Tongue (tissue), 2 donors: ENCODE data around the gene ODF4. TPM values are rescaled to one million over a fixed set of nuclear protein-coding genes. Genes with fewer than 3 reads are reported as not detected.
"Not testable (repeated sequence)": the region's sequence is repeated elsewhere in the genome, so short reads cannot be mapped to it uniquely, and the experiment has no call there.

Experiments
- DNase-seq: peaks from one replicate; pipeline ENCODE4 v3.0.0-alpha.2; 2015
- total RNA-seq: library from RNA; depleted of rRNA; stranded (reverse); fragments of >200 nt; gene quantifications from one replicate; pipeline ENCODE4 v1.2.3, GENCODE V29; 2014

Gene ODF4
- total RNA-seq, 1 donor from 2014 or later = not detected

GRCh38 chr17:8369944-8370343 is 30.3 kb downstream of the ODF4 start:
- no peak for DNase-seq

GRCh38 chr17:8371786-8372185 is 32.1 kb downstream of the ODF4 start:
- DNase-seq = peak; percentile 25

- DNase-seq = no peak
These were observed 32.8 kb downstream of the ODF4 start for GRCh38 chr17:8372422-8372821.

- not testable (repeated sequence) for DNase-seq
These were observed 34.2 kb downstream of the ODF4 start for GRCh38 chr17:8373856-8374255.

- DNase-seq = peak; percentile 39
These were observed 36.2 kb downstream of the ODF4 start for GRCh38 chr17:8375738-8376259.

DNA sequence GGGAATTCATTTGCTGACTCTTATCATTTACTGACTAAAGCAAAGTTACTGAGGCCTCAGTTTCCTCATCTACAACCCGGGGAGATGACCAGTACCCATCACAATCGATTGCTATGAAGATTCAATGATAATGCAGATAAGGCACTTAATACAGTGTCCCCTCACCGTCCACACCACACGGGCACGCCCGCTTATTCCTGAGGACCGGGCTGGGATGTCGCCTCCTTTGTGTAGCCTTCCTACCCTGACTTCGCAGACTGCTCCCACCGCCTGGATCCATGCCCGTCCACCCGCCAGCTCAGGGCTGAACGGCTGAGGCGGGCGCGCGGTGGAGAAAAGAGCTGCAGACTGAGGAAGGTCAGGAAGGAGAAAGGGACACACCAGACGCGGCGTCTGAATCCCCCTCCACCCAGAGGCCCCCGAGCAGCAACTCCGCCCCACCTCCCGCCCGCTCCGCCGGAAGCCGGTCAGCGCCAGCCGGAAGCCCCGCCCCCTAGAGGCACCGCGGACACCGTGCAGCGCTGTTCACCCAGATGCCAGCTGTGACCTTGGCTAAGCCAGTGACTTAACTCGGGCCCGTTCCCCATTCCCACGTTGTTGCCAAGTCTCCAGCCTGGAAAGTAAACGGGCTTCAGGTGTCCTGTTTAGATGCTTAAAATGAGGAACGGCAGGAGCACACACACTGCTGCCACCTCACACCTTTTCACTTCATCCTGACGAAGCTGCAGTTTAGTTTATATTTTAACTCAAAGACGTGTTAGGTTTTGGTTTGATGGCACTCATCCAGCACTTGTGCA is 36.8 kb downstream of the ODF4 start, which contains the start of gene KRABD2:
KRABD2 (minus strand) TSS at position 434 of the 797 bp plus-strand sequence.
- peak; percentile 96 for DNase-seq

DNA sequence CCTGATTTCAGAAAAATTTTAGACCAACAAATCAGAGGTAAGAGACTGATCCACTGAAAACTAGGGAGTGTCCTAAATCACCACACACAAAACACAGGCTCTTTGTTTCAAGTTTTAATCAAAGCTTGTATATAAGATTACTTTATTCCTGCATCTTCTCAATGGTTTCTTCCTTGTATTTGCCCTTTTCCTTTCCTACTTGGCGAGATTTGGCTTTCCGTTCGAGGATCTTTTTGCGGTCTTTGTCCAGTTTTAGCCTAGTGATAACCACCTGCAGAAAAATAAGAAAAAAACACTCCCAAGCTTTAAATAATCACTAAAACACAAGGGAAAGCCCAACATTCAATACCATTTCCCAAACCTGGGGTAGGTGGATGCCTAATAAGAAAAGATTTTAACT is 37.8 kb downstream of the ODF4 start:
- no peak for DNase-seq

GRCh38 chr17:8378117-8378516 is 38.5 kb downstream of the ODF4 start:
- DNase-seq = not testable (repeated sequence)

DNA sequence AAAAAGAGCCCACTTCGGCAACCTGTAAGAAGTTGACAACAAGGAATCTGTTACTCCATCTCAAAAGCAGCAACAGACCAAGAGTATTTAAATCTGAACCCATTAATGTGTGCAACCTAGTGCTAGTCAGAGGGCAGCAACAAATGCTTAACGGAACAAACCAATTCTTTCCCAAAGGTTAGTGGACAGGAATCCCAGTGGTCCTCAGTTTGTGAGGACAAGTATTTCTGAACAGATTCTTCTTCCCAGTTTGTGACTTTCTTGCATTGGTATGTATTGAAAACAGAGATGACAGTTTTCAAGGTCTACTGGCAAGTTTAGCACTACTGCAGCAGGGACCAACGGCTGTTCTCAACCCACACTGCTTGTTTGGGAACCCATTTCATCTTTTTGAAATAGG is 40.4 kb downstream of the ODF4 start:
- DNase-seq = no peak

DNA sequence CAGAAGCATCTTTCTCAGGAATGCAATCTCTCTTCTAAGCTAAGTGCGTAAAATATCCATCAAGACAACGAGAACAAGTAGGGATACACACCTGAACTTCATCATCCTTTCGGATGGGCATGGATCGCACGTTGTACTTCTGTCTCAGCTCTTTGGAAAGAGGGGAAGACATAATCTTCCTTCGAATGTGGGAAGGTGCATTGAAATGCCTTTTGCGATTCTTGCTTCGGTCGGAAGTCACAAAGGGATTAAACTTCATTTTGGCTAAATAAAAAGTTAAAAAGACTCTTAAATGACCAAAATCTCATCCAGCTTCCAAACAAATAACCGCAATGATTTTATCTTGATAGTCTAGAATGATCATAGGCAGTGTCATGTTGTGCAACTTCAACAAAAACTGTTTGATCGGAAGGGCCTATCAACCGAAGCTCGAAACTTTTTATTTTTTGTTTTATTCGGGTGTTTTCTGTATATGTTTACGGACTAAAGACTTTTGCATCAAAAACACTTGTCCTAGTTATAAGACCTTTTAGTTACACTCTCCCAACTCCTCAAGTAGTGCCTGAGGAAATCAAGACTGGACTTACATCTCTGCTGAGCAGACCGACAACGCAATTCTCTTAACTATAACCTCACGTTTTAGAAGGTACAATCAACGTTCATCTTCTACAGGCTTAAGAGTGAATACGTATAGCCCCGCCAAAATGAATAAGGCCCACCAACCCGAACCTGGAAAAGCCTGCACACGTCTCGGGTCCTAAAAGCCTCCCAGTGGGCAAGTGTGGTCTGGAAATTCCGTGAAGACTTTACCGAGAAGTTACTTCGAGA is 42.6 kb downstream of the ODF4 start:
- no peak for DNase-seq

GRCh38 chr17:8382880-8383142 is 43.2 kb downstream of the ODF4 start:
- no peak for DNase-seq

- DNase-seq = peak; percentile 100
These were observed 43.6 kb downstream of the ODF4 start, which contains the start of gene RPL26 for GRCh38 chr17:8383143-8383822. RPL26 (minus strand) TSS chr17:8383193; CDS start chr17:8382310, 883 bp downstream.

DNA sequence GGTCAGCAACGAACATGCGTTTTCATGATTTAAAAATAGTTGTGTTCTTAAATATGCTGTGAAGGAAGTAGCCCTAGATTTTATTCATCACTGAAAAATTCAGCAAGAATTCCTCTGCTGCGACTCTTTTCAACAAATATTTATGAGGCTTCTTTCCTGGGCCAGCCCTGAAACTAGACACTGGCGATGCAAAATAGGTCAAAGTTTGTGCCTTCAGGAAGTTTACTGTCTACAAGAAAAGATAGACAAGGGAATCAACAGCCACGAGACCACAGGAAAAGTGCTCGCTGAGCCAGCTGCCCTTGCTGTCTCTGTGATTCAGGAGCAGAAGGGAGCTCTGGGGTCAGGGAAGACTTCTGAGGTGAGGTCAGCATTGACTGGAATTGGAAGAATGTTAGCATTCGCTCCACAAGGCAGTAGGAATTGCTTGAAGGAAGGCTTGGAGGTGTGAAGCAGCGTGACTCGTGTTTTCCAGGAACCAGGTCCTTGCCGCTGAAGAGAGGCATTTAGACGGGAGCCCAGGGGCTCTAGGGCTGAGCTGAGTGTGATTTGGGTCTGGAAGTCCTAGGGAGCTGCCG is 45.2 kb downstream of the ODF4 start:
- no peak for DNase-seq

- no peak for DNase-seq
These were observed 47.2 kb downstream of the ODF4 start for GRCh38 chr17:8386841-8387240.

DNA sequence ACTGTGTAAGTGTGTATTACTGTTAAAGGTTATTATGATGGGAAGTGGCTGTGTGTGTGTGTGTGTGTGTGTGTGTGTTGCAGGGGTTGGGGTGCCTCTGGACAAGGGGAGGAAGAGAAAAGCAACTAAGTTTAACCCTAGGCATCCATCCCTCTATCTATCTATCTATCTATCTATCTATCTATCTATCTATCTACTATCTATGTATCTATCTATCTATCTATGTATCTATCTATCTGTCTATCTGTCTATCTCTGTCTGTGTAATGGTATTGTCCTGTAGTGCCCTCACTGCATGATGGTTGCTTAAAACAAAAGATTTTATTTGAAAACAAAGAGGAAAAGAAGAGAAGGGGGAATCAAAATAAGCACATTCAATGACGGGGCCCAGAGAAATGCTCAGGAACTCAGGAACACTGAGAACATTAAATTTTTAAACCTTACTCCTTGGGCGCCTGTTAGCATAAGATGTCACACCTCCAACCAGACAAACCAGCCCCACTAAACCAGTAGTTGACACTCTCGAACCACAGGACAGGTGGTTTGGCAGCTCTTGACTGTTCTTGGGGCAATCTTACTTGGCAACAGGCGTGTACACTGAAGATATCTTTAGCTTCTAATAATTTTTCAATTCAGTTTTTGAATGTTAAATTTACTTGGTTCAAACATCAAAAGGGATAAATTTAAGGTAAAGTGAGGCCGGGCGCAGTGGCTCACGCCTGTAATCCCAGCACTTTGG is 48.4 kb downstream of the ODF4 start:
- no peak for DNase-seq

DNA sequence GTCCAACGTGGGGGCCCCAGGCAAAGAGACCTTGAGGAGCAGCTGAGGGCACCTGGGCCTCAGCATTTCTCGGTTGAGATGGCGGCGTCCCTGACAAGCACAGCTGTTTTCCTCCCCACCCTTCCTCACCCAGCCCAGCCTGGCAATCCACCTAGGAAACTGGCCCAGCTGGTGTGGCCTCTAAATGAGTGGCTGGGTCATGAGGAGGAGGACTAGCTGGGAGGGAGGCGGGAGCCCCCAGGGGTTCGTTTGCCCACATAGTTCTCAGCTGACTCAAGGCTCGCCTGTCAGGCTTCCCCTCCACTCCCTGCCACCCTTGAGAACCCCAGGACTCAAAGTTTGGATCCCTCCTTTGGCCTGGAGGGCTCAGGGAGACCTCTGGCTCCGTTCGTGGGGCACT is 52.1 kb downstream of the ODF4 start:
- no peak for DNase-seq

- no peak for DNase-seq
These were observed 52.6 kb downstream of the ODF4 start for GRCh38 chr17:8392274-8392673.

DNA sequence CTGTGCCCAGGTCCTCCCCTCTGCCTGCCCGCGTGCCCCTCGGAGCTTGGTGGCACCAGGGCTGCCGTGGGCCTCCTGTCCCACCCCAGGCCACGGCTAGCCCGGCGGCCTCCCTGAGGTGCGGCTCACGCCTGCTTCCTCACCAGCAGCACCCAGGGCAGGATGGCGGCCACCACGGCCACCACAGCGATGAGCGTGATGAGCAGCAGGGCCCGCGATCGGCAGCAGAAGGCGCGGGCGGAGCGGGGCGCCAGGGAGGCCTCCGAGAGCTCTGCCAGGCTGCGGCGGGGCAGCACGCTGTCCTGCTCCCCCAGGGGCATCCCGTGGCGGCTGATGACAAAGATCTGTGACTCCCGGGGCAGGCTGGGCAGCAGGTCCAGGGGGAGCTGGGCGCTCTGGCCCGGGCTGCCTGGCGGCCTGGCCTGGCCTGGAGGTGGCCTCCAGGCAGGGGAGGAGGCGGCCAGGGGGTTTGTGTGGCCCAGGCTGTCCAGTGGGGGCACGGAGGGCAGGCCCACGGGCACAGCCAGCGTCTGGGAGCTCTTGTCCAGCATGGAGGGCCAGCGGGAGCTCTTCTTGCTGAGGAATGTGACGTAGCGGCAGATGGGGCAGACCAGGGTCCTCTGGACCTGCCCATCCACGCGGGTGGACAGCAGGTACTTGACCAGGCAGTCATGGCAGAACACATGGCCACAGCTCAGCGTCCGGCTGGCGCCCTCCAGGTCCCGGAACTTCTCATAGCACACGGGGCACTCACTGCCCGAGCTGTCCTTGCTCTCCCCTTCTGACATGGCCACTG is 53.2 kb downstream of the ODF4 start:
- no peak for DNase-seq

DNA sequence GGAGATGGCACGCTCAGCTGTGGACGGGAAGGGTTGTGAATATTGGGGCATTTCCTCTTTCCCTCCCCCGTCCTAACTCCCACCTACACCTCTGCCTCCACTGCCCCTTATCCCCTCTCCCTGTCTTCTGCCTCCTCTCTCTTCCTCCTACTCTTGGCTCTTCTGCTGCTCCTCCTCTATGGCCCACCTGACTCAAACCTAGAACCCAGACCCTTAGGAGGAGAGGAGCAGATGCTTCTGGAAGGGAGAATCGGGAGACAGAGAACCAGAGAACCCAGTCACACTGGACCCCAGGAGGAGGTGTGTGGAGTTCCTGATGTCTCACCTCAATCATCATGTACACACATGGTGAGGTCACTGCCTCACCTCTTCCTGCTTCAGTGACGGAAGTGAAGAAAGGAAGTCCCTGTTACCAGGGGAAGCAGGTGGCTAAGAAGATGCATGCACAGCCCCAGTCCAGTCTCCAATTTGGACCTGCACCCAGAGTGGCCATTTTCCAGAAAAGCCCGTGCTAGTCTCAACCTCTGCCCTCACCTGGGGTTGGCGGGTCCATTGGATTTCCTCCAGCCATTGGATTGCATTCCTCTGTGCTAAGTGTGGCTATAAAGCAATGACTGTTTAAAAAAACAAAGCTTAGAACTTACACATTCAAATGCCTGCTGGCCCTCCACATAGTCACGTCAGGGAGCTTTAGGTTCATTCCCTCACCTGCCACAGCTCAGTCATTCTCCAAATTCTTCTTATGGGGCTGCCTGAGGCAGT is 54.0 kb downstream of the ODF4 start:
- DNase-seq = no peak

GRCh38 chr17:8394497-8394896 is 54.9 kb downstream of the ODF4 start:
- DNase-seq = not testable (repeated sequence)
